ENCODE measurements around the gene USP30. TPM values are rescaled to one million over a fixed set of nuclear protein-coding genes. Genes with fewer than 3 reads are reported as not detected.

The USP30 gene
- total RNA-seq, 1 donor from 2014 or later, result 17.6 TPM

- Histone ChIP-seq H4K20me1 (ENCODE audit: low read depth) (no peaks in the 10 kb centered on the region), H3K9me3 (ENCODE audit: low read depth) (no peaks in the 10 kb centered on the region), H3K36me3 (no peaks in the 10 kb centered on the region), H3K4me1 (peaks cover 7% of the 10 kb centered on the region), H3F3A (ENCODE audit: low read depth) (no peaks in the 10 kb centered on the region), H3K4me2 (no peak overlapping the region), H3K27me3 (peaks cover 20% of the 10 kb centered on the region), H3K4me3 (no peak overlapping the region), H3K9ac (no peak overlapping the region), H3K27ac (no peak overlapping the region), H3K79me2 (ENCODE audit: low read depth) (no peaks in the 10 kb centered on the region), H2AFZ (replicated peaks) (no peak overlapping the region)
- TF ChIP-seq EZH2phosphoT487 (IDR thresholded peaks at IDR 0.05) (no peak), EZH2 (IDR thresholded peaks at IDR 0.05) (no peak), CTCF (IDR thresholded peaks at IDR 0.05) (no peak)
- Mint-ChIP-seq H3K36me3 (no peaks in the 10 kb centered on the region), H3K9me3 (peaks cover 2% of the 10 kb centered on the region), H3K4me1 (peaks cover 7% of the 10 kb centered on the region), H3K4me3 (no peak overlapping the region), H3K27ac (no peak overlapping the region), H3K27me3 (ENCODE audit: insufficient read depth, low read depth) (peaks cover 8% of the 10 kb centered on the region)
- DNase-seq (ENCODE audit: low spot score), result no peak
These were observed 18.9 kb upstream of the USP30 start for GRCh38 chr12:109033239-109034196.

GRCh38 chr12:109036975-109037374 is 15.4 kb upstream of the USP30 start:
- Histone ChIP-seq H3K27ac (no peak overlapping the region), H3K4me1 (peaks cover 7% of the 10 kb centered on the region), H3K27me3 (peaks cover 7% of the 10 kb centered on the region), H3K9ac (no peak overlapping the region), H2AFZ (replicated peaks) (no peak overlapping the region), H4K20me1 (ENCODE audit: low read depth) (no peaks in the 10 kb centered on the region), H3F3A (ENCODE audit: low read depth) (no peaks in the 10 kb centered on the region), H3K36me3 (no peaks in the 10 kb centered on the region), H3K9me3 (ENCODE audit: low read depth) (no peaks in the 10 kb centered on the region), H3K4me3 (no peak overlapping the region), H3K4me2 (no peak overlapping the region), H3K79me2 (ENCODE audit: low read depth) (no peaks in the 10 kb centered on the region)
- Mint-ChIP-seq H3K36me3 (no peaks in the 10 kb centered on the region), H3K4me3 (no peak overlapping the region), H3K27ac (no peak overlapping the region), H3K4me1 (peaks cover 7% of the 10 kb centered on the region), H3K27me3 (ENCODE audit: insufficient read depth, low read depth) (peaks cover 2% of the 10 kb centered on the region), H3K9me3 (peaks cover 4% of the 10 kb centered on the region)
- DNase-seq (ENCODE audit: low spot score), result no peak
- TF ChIP-seq EZH2phosphoT487 (IDR thresholded peaks at IDR 0.05) (no peak), CTCF (IDR thresholded peaks at IDR 0.05) (no peak), EZH2 (IDR thresholded peaks at IDR 0.05) (no peak)

- no peak overlapping the region for H3K27ac Mint-ChIP-seq
These were observed 8.1 kb upstream of the USP30 start for GRCh38 chr12:109044241-109044640.

More at GRCh38 chr12:109044241-109044640, 8.1 kb upstream of the USP30 start:
- Mint-ChIP-seq H3K9me3 (no peaks in the 10 kb centered on the region), H3K27me3 (ENCODE audit: insufficient read depth, low read depth) (peaks cover 8% of the 10 kb centered on the region), H3K4me1 (no peaks in the 10 kb centered on the region), H3K36me3 (no peaks in the 10 kb centered on the region), H3K4me3 (no peak overlapping the region)
- TF ChIP-seq EZH2phosphoT487 (IDR thresholded peaks at IDR 0.05) (no peak), EZH2 (IDR thresholded peaks at IDR 0.05) (no peak), CTCF (IDR thresholded peaks at IDR 0.05) (no peak)
- no peak overlapping the region for H2AFZ ChIP-seq (replicated peaks)
- H3K79me2 ChIP-seq (ENCODE audit: low read depth), result no peaks in the 10 kb centered on the region
- H3K9ac ChIP-seq, result no peak overlapping the region
- no peak overlapping the region for H3K4me2 ChIP-seq
- H3K27me3 ChIP-seq, result peaks cover 29% of the 10 kb centered on the region
- H3K4me1 ChIP-seq, result no peaks in the 10 kb centered on the region
- H3K9me3 ChIP-seq (ENCODE audit: low read depth), result no peaks in the 10 kb centered on the region
- H4K20me1 ChIP-seq (ENCODE audit: low read depth), result no peaks in the 10 kb centered on the region
- DNase-seq (ENCODE audit: low spot score), result no peak
- H3F3A ChIP-seq (ENCODE audit: low read depth), result no peaks in the 10 kb centered on the region
- H3K27ac ChIP-seq, result no peak overlapping the region
- H3K4me3 ChIP-seq, result no peak overlapping the region
- H3K36me3 ChIP-seq, result no peaks in the 10 kb centered on the region

Measured in neural progenitor cell (in vitro differentiated cells).